GM12891 (cell line): ENCODE data around the gene TAS1R1.
"Not testable (repeated sequence)": the region's sequence is repeated elsewhere in the genome, so short reads cannot be mapped to it uniquely, and the experiment has no call there.

ENCODE experiments used
- POLR2A ChIP-seq: IDR thresholded peaks from 2 replicates; pipeline ENCODE4 v1.6.1; 2011; ENCODE audit warnings: low read depth, low read length, control low read depth
- POLR2AphosphoS5 ChIP-seq: IDR thresholded peaks from 2 replicates; pipeline ENCODE4 v1.6.1; 2011; ENCODE audit warnings: low read depth, low read length, control low read depth
- SPI1 ChIP-seq: IDR thresholded peaks from 2 replicates; pipeline ENCODE4 v1.6.1; 2011; ENCODE audit warnings: low read depth, low read length, control low read depth
- TAF1 ChIP-seq: IDR thresholded peaks from 2 replicates; pipeline ENCODE4 v1.6.1; 2011; ENCODE audit warnings: low read depth, low read length, control low read depth

DNA sequence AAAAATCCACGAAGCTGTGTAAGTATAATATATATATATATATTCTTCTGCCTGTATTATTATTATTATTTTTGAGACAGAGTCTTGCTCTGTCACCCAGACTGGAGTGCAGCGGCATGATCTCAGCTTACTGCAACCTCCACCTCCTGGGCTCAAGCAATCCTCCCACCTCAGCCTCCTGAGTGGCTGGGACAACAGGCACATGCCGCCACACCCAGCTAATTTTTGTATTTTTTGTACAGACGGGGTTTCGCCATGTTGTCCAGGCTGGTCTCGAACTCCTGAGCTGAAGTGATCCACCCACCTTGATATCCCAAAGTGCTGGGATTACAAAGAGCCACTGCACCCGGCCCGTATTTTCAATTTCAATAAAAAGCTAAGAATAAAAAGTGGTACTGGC is 44.9 kb downstream of the TAS1R1 start:
- TF ChIP-seq POLR2A, TAF1, POLR2AphosphoS5, SPI1: not testable (repeated sequence)
